ENCODE measurements around the gene ZNF117. TPM values are rescaled to one million over a fixed set of nuclear protein-coding genes. Genes with fewer than 3 reads are reported as not detected.
A peak's percentile ranks its signal among the peaks of the same experiment; 100 is the strongest.

Gene ZNF117
- total and polyA plus RNA-seq, 9 of the 15 experiments (the other 6 are each of a cell fraction or from before 2014, with no cell fraction given): 2.5 to 18.9 (median 14.1) TPM

DNA sequence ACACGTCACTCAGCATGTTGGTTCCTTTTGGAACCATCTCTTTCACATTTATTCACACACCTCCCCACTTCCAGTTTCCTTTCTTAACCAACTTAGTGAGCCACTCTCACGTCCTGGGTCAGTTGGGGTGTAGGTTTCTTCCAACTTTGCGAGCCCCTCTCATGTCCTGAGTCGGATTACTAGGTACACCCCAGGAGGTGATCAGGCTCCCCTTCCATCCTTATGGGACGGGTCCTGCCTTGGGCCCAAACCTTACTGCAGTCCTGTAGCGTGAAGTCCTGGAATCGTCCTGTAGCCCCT lies 8.0 kb upstream of the ZNF117 start (continued):
- TF ChIP-seq, protein P1, sequence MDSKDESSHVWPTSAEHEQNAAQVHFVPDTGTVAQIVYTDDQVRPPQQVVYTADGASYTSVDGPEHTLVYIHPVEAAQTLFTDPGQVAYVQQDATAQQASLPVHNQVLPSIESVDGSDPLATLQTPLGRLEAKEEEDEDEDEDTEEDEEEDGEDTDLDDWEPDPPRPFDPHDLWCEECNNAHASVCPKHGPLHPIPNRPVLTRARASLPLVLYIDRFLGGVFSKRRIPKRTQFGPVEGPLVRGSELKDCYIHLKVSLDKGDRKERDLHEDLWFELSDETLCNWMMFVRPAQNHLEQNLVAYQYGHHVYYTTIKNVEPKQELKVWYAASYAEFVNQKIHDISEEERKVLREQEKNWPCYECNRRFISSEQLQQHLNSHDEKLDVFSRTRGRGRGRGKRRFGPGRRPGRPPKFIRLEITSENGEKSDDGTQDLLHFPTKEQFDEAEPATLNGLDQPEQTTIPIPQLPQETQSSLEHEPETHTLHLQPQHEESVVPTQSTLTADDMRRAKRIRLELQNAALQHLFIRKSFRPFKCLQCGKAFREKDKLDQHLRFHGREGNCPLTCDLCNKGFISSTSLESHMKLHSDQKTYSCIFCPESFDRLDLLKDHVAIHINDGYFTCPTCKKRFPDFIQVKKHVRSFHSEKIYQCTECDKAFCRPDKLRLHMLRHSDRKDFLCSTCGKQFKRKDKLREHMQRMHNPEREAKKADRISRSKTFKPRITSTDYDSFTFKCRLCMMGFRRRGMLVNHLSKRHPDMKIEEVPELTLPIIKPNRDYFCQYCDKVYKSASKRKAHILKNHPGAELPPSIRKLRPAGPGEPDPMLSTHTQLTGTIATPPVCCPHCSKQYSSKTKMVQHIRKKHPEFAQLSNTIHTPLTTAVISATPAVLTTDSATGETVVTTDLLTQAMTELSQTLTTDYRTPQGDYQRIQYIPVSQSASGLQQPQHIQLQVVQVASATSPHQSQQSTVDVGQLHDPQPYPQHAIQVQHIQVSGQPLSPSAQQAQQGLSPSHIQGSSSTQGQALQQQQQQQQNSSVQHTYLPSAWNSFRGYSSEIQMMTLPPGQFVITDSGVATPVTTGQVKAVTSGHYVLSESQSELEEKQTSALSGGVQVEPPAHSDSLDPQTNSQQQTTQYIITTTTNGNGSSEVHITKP (IDR thresholded peaks at IDR 0.05; ENCODE audit: partially characterized antibody): no peak
- TF ChIP-seq SMARCA5 (IDR thresholded peaks at IDR 0.05) (no peak), PML (IDR thresholded peaks at IDR 0.05; ENCODE audit: low read length) (no peak), ELF1 (tag; IDR thresholded peaks at IDR 0.05) (no peak), ZNF165 (CRISPR knock-in tag; IDR thresholded peaks at IDR 0.05; ENCODE audit: borderline replicate concordance) (no peak), KLF16 (IDR thresholded peaks at IDR 0.05) (no peak), DDX20 (tag; IDR thresholded peaks at IDR 0.05; ENCODE audit: low read depth) (no peak), PRMT5 (CRISPR knock-in tag; IDR thresholded peaks at IDR 0.05) (no peak), MXI1 (IDR thresholded peaks at IDR 0.05; ENCODE audit: low read depth, low read length) (no peak), SP2 (IDR thresholded peaks at IDR 0.05; ENCODE audit: extremely low read depth, low read depth, low read length, poor library complexity, severe bottlenecking) (no peak)
- TF ChIP-seq, protein P2, sequence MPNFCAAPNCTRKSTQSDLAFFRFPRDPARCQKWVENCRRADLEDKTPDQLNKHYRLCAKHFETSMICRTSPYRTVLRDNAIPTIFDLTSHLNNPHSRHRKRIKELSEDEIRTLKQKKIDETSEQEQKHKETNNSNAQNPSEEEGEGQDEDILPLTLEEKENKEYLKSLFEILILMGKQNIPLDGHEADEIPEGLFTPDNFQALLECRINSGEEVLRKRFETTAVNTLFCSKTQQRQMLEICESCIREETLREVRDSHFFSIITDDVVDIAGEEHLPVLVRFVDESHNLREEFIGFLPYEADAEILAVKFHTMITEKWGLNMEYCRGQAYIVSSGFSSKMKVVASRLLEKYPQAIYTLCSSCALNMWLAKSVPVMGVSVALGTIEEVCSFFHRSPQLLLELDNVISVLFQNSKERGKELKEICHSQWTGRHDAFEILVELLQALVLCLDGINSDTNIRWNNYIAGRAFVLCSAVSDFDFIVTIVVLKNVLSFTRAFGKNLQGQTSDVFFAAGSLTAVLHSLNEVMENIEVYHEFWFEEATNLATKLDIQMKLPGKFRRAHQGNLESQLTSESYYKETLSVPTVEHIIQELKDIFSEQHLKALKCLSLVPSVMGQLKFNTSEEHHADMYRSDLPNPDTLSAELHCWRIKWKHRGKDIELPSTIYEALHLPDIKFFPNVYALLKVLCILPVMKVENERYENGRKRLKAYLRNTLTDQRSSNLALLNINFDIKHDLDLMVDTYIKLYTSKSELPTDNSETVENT (CRISPR knock-in tag; IDR thresholded peaks at IDR 0.05): no peak
- TF ChIP-seq, protein P3, sequence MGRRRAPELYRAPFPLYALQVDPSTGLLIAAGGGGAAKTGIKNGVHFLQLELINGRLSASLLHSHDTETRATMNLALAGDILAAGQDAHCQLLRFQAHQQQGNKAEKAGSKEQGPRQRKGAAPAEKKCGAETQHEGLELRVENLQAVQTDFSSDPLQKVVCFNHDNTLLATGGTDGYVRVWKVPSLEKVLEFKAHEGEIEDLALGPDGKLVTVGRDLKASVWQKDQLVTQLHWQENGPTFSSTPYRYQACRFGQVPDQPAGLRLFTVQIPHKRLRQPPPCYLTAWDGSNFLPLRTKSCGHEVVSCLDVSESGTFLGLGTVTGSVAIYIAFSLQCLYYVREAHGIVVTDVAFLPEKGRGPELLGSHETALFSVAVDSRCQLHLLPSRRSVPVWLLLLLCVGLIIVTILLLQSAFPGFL (CRISPR knock-in tag; IDR thresholded peaks at IDR 0.05): peak; percentile 45; the same call in 1 of the 2 replicates
- TF ChIP-seq, protein P4, sequence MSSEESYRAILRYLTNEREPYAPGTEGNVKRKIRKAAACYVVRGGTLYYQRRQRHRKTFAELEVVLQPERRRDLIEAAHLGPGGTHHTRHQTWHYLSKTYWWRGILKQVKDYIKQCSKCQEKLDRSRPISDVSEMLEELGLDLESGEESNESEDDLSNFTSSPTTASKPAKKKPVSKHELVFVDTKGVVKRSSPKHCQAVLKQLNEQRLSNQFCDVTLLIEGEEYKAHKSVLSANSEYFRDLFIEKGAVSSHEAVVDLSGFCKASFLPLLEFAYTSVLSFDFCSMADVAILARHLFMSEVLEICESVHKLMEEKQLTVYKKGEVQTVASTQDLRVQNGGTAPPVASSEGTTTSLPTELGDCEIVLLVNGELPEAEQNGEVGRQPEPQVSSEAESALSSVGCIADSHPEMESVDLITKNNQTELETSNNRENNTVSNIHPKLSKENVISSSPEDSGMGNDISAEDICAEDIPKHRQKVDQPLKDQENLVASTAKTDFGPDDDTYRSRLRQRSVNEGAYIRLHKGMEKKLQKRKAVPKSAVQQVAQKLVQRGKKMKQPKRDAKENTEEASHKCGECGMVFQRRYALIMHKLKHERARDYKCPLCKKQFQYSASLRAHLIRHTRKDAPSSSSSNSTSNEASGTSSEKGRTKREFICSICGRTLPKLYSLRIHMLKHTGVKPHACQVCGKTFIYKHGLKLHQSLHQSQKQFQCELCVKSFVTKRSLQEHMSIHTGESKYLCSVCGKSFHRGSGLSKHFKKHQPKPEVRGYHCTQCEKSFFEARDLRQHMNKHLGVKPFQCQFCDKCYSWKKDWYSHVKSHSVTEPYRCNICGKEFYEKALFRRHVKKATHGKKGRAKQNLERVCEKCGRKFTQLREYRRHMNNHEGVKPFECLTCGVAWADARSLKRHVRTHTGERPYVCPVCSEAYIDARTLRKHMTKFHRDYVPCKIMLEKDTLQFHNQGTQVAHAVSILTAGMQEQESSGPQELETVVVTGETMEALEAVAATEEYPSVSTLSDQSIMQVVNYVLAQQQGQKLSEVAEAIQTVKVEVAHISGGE (CRISPR knock-in tag; IDR thresholded peaks at IDR 0.05): no peak
- TF ChIP-seq, protein P5, sequence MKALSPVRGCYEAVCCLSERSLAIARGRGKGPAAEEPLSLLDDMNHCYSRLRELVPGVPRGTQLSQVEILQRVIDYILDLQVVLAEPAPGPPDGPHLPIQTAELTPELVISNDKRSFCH (CRISPR knock-in tag; IDR thresholded peaks at IDR 0.05): no peak
- TF ChIP-seq, protein P5 (tag; IDR thresholded peaks at IDR 0.05): peak; percentile 32; the same call in 1 of the 2 replicates
- TF ChIP-seq, protein P6, sequence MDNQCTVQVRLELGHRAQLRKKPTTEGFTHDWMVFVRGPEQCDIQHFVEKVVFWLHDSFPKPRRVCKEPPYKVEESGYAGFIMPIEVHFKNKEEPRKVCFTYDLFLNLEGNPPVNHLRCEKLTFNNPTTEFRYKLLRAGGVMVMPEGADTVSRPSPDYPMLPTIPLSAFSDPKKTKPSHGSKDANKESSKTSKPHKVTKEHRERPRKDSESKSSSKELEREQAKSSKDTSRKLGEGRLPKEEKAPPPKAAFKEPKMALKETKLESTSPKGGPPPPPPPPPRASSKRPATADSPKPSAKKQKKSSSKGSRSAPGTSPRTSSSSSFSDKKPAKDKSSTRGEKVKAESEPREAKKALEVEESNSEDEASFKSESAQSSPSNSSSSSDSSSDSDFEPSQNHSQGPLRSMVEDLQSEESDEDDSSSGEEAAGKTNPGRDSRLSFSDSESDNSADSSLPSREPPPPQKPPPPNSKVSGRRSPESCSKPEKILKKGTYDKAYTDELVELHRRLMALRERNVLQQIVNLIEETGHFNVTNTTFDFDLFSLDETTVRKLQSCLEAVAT (IDR thresholded peaks at IDR 0.05): no peak; a peak in 1 of 4 replicates

Data from K562 (cell line).